GM12801 (cell line): ENCODE data around the gene TRAFD1.

Experiments used
- TF ChIP-seq, protein P1 (sequence below): IDR thresholded peaks from one replicate; pipeline ENCODE4 v1.5.1; 2011; ENCODE audit warnings: control low read depth; ENCODE audit not compliant: insufficient read length; ENCODE audit errors: extremely low read depth

The TRAFD1 gene

GRCh38 chr12:112153893-112154219, 28.5 kb downstream of the TRAFD1 start:
- TF ChIP-seq, protein P1, sequence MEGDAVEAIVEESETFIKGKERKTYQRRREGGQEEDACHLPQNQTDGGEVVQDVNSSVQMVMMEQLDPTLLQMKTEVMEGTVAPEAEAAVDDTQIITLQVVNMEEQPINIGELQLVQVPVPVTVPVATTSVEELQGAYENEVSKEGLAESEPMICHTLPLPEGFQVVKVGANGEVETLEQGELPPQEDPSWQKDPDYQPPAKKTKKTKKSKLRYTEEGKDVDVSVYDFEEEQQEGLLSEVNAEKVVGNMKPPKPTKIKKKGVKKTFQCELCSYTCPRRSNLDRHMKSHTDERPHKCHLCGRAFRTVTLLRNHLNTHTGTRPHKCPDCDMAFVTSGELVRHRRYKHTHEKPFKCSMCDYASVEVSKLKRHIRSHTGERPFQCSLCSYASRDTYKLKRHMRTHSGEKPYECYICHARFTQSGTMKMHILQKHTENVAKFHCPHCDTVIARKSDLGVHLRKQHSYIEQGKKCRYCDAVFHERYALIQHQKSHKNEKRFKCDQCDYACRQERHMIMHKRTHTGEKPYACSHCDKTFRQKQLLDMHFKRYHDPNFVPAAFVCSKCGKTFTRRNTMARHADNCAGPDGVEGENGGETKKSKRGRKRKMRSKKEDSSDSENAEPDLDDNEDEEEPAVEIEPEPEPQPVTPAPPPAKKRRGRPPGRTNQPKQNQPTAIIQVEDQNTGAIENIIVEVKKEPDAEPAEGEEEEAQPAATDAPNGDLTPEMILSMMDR, result no peak

GRCh38 chr12:112159146-112159541, 33.8 kb downstream of the TRAFD1 start:
- TF ChIP-seq, protein P1, result no peak

- TF ChIP-seq, protein P1, result no peak
Measured at GRCh38 chr12:112160611-112161010, 35.3 kb downstream of the TRAFD1 start.

DNA sequence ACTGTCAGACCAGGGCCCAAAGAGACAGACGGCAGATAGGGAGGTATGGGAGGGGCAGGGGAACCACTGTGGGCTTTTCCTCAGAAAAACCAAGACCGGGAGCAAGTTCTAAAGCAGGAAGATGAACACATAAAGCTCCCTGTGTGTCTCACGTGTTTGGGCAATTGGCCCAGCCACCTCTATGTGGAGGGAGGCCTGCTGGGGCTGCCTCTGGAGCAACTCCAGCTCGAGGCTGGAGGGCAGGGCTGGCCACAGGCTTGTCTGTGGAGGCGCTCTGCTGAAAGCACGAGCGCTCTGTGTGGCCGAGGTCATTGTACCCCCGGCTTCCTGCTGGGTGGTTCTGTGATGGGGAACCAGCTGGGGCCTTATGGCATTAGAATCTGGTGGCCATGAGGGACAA, 36.4 kb downstream of the TRAFD1 start:
- TF ChIP-seq, protein P1, result no peak

DNA sequence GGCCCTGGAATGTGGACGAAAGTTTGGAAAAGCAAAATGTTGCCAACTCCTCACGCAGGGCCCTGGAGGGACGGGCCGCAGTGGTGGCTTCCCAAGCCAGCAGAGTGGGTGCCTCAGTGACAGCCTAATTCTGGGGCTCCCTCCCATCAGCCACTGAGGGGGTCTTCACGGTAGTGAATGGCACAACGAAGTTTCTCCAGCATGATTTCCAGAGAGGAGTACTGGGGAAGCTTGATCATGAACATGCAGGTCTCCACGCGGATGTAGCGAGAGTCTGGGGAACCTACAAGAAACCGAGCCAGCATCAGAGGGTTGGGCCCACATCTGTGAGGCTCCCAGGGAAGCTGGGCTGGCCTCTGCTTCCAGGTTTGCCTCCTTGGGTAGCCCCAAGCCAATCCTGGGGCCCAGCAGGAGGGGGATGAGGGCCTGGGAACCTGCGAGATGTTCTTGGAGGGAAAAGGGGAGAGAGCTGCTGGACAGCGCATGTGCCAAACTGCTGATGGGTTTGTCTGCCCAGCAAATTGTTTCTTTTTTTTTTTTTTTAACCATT, 37.0 kb downstream of the TRAFD1 start:
- TF ChIP-seq, protein P1, result no peak

- TF ChIP-seq, protein P1, result no peak
Measured at GRCh38 chr12:112163056-112163455, 37.7 kb downstream of the TRAFD1 start.

- TF ChIP-seq, protein P1, result no peak
Measured at GRCh38 chr12:112163471-112163991, 38.2 kb downstream of the TRAFD1 start.
